HG03103 (cell line): Measurements from ENCODE around the gene ACER3.
"Not testable (repeated sequence)": the region's sequence is repeated elsewhere in the genome, so short reads cannot be mapped to it uniquely, and the experiment has no call there.

ENCODE experiments used
- ATAC-seq: cut with Tn5 transposase; IDR thresholded peaks from one replicate; pipeline ENCODE4 v1.9.1; 2021; ENCODE audit warnings: low read depth; ENCODE audit not compliant: unreplicated experiment

Gene ACER3

DNA sequence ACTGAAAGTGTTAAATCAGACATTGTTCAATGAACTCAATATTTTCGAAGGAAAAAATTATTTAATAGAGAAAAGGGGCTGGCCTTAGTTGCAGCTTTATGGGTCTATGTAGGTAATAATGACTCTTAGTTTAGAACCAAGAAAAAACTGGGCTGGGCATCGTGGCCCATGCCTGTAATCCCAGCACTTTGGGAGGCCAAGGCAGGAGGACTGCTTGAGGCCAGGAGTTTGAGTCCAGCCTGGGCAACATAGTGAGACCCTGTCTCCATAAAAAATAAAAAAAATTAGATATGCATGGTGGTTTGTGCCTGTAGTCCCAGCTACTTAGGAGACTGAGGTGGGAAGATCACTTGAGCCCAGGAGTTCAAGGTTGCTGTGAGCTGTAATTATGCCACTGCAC is 2.1 kb downstream of the ACER3 start:
- ATAC-seq, result not testable (repeated sequence)

GRCh38 chr11:76863196-76863777 is 2.6 kb downstream of the ACER3 start:
- no peak for ATAC-seq

GRCh38 chr11:76872959-76873827 is 12.5 kb downstream of the ACER3 start:
- no peak for ATAC-seq

GRCh38 chr11:76878014-76878413 is 17.3 kb downstream of the ACER3 start:
- ATAC-seq, result no peak

- ATAC-seq, result no peak
Observed at GRCh38 chr11:76880314-76880713, 19.6 kb downstream of the ACER3 start.

GRCh38 chr11:76880956-76881355 is 20.2 kb downstream of the ACER3 start:
- no peak for ATAC-seq

- ATAC-seq, result no peak
Observed at GRCh38 chr11:76885390-76886097, 24.8 kb downstream of the ACER3 start.

GRCh38 chr11:76888989-76889388 is 28.3 kb downstream of the ACER3 start:
- no peak for ATAC-seq

- ATAC-seq, result no peak
Observed at GRCh38 chr11:76889411-76889975, 28.8 kb downstream of the ACER3 start.

- ATAC-seq, result no peak
Observed at GRCh38 chr11:76890329-76890728, 29.6 kb downstream of the ACER3 start.

- ATAC-seq, result no peak
Observed at GRCh38 chr11:76891285-76891684, 30.6 kb downstream of the ACER3 start.

DNA sequence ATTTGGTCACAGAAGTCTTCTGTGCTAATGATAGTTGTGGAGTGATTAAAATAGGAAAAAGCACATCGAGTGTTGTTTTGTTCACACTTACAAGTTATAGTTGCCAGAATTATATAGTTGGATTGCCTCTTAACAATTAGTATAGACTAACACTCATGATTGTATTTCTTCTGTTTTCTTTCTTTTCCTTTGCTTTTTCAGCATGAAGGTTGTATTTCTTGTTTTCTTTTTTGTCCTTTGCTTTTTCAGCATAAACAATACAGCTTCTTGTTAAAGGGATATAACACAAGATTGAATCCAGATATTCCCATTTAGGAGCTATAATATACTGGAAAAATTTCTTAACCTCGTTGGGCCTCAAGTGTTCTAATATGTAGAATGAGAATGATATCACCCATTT is 31.1 kb downstream of the ACER3 start:
- no peak for ATAC-seq

- ATAC-seq, result no peak
Observed at GRCh38 chr11:76892306-76892705, 31.6 kb downstream of the ACER3 start.

GRCh38 chr11:76897233-76897632 is 36.5 kb downstream of the ACER3 start:
- ATAC-seq, result no peak

GRCh38 chr11:76901144-76901543 is 40.4 kb downstream of the ACER3 start:
- no peak for ATAC-seq

- not testable (repeated sequence) for ATAC-seq
Observed at GRCh38 chr11:76901622-76902021, 40.9 kb downstream of the ACER3 start.

DNA sequence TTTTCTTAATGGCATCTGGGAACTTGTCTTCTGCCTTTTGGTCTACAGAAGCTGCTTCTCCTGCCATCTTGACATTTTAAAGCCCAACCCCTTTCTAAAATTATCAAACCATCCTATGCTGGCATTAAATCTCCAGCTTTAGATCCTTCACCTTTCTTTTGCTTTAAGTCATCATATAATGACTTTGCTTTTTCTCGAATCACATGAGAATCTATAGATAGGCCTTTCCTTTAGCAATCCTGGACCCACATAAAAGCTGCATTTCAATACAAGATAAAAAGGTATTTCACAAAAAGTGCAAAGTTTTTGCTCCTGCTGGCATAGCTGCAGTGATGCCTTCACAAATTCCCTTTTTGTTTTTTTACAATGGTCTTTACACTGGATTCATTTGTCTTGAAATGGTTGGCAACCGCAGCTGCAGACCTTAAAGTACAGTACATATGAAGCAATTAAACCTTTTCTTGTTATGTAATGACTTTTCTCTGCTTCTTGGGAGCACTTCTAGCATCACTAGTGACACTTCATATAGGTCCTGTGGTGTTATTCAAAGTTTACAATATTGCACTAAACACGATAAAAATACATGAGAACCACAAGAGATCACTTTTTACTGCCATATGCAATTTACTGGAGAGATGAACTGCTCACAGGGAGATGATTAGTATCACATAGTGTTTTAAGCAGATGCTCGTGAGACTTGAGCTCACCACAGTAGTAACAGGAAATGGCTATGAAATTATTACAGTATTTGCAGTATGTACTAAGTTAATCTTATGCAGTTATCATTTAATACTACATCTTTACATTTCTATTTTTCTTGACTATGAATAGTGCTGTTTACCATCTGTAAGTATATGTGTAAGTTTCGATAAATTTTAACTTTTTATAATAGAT is 41.6 kb downstream of the ACER3 start:
- no peak for ATAC-seq

- ATAC-seq, result no peak
Observed at GRCh38 chr11:76903325-76903724, 42.6 kb downstream of the ACER3 start.

DNA sequence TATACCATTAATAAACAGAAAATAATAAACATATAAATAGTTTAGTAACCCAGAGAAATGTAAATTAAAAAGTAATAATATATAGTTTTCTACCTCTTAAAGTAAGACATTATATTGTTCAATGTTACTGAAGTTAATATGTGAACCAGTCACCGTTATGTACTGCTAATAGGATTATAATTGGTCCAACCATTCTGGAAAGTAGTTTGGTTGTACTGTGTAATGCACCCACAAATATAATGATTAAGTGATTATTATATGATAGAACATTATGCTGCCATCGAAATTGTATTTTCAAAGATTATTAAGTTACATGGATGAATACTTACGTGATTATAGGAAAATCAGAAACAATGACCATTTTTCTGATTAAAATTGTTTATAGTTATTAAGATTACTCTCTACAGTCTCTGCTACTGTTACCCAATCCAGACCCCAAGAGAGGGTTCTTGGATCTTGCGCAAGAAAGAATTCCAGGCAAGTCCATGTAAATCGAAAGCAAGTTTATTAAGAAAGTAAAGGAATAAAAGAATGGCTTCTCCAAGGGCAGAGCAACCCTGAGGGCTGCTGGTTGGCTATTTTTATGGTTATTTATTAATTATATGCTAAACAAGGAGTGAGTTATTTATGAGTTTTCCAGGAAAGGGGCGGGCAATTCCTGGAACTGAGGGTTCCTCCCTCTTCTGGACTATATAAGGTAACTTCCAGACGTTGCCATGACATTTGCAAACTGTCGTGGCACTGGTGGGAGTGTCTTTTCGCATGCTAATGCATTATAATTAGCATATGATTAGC is 50.1 kb downstream of the ACER3 start:
- ATAC-seq, result no peak
